HepG2 (cell line): ENCODE data around the gene CPNE1. TPM values are rescaled to one million over a fixed set of nuclear protein-coding genes. Genes with fewer than 3 reads are reported as not detected.

ENCODE experiments used
- MAZ ChIP-seq, 2 experiments: sonication (generic) in 1 of 2; formaldehyde crosslinking in 1 of 2; IDR thresholded peaks; 2 replicates each; pipeline versions ENCODE4 v1.5.0 to v1.6.1; 2012 to 2020; ENCODE audit warnings: low read depth in 2 of 2, mild to moderate bottlenecking in 2 of 2, borderline replicate concordance in 1 of 2, improper control_type of control experiment in 1 of 2, low read length in 1 of 2, missing genetic modification reagents in 1 of 2, moderate library complexity in 1 of 2
- NR2F2 ChIP-seq: IDR thresholded peaks from 2 replicates; pipeline ENCODE4 v1.6.1; 2012; ENCODE audit warnings: low read depth, inconsistent platforms, borderline replicate concordance
- NRL ChIP-seq: sonication (generic); formaldehyde crosslinking; IDR thresholded peaks from 2 replicates; pipeline ENCODE4 v1.5.0; 2020; ENCODE audit warnings: missing genetic modification reagents, mild to moderate bottlenecking, moderate library complexity, borderline replicate concordance
- REXO4 ChIP-seq: sonication (generic); formaldehyde crosslinking; IDR thresholded peaks from 2 replicates; pipeline ENCODE4 v1.8.0; 2022; ENCODE audit warnings: missing genetic modification reagents, mild to moderate bottlenecking, borderline replicate concordance
- RORA ChIP-seq: sonication (generic); formaldehyde crosslinking; IDR thresholded peaks from 2 replicates; pipeline ENCODE4 v1.5.0; 2020; ENCODE audit warnings: mild to moderate bottlenecking, missing genetic modification reagents, moderate library complexity
- ZNF276 ChIP-seq: sonication (generic); formaldehyde crosslinking; IDR thresholded peaks from 2 replicates; pipeline ENCODE4 v1.4.0; 2020; ENCODE audit warnings: mild to moderate bottlenecking, low read depth, missing genetic modification reagents
- ZNF317 ChIP-seq: sonication (generic); formaldehyde crosslinking; IDR thresholded peaks from 2 replicates; pipeline ENCODE4 v1.5.0; 2020; ENCODE audit warnings: mild to moderate bottlenecking, missing genetic modification reagents
- ZNF382 ChIP-seq: sonication (generic); formaldehyde crosslinking; IDR thresholded peaks from 2 replicates; pipeline ENCODE4 v1.5.0; 2020; ENCODE audit warnings: missing genetic modification reagents, mild to moderate bottlenecking, borderline replicate concordance
- ZNF460 ChIP-seq: sonication (generic); formaldehyde crosslinking; IDR thresholded peaks from 2 replicates; pipeline ENCODE4 v1.5.1; 2020; ENCODE audit warnings: missing genetic modification reagents, mild to moderate bottlenecking, borderline replicate concordance
- ZNF580 ChIP-seq: IDR thresholded peaks from 2 replicates; pipeline ENCODE4 v1.6.1; 2016; ENCODE audit warnings: low read depth, borderline replicate concordance
- ZNF687 ChIP-seq: sonication (generic); formaldehyde crosslinking; IDR thresholded peaks from 2 replicates; pipeline ENCODE4 v1.5.1; 2020; ENCODE audit warnings: mild to moderate bottlenecking, missing genetic modification reagents, moderate library complexity
- ZNF724P ChIP-seq: sonication (generic); formaldehyde crosslinking; IDR thresholded peaks from 2 replicates; pipeline ENCODE4 v1.8.0; 2022; ENCODE audit warnings: missing genetic modification reagents, borderline replicate concordance
- ZNF777 ChIP-seq: sonication (generic); formaldehyde crosslinking; IDR thresholded peaks from 2 replicates; pipeline ENCODE4 v1.4.0; 2020; ENCODE audit warnings: missing genetic modification reagents
- polyA plus RNA-seq, 8 experiments: library from polyadenylated mRNA; depleted of rRNA in 3 of 8; stranded (reverse) in 7 of 8; unstranded in 1 of 8; fragments of >200 nt; fragmentation: Illumina TruSeq in 4 of 8; extraction: Trizol in 4 of 8; gene quantifications; 2 replicates each; pipeline versions ENCODE4 v1.2.1 to v1.2.3, GENCODE V29; 2011 to 2016; ENCODE audit warnings: low read depth in 4 of 8, missing spikeins in 1 of 8, mixed read lengths in 1 of 8; ENCODE audit not compliant: insufficient read depth in 1 of 8
- total RNA-seq, 5 experiments: library from RNA; depleted of rRNA; stranded (reverse); fragments of >200 nt; fragmentation: Illumina TruSeq; extraction: Trizol; gene quantifications; 2 replicates each; pipeline ENCODE4 v1.2.3, GENCODE V29; 2016; ENCODE audit warnings: low read depth in 1 of 5
- TF ChIP-seq, protein P1 (sequence below): sonication (generic); formaldehyde crosslinking; IDR thresholded peaks from 2 replicates; pipeline ENCODE4 v1.5.0; 2020; ENCODE audit warnings: mild to moderate bottlenecking, missing genetic modification reagents
- TF ChIP-seq, protein P2 (sequence below): sonication (generic); formaldehyde crosslinking; IDR thresholded peaks from 2 replicates; pipeline ENCODE4 v1.8.1; 2022; ENCODE audit warnings: mild to moderate bottlenecking, missing genetic modification reagents

The CPNE1 gene
- total and polyA plus RNA-seq, 2 of the 13 experiments (the other 11 are each of a cell fraction or from before 2014, with no cell fraction given), result 408 to 431 TPM

- TF ChIP-seq ZNF580 (peak; percentile 89; the same call in 1 of the 2 replicates), REXO4 (CRISPR knock-in tag) (0 out of 2 replicates have a peak, but pooled peaks have one; percentile 15), NRL (CRISPR knock-in tag) (peak; percentile 96), ZNF687 (CRISPR knock-in tag) (peak; percentile 97), ZNF382 (CRISPR knock-in tag) (no peak), ZNF777 (CRISPR knock-in tag) (peak; percentile 98), ZNF724P (CRISPR knock-in tag) (0 out of 2 replicates have a peak, but pooled peaks have one; percentile 85), ZNF460 (CRISPR knock-in tag) (no peak), NR2F2 (no peak), RORA (CRISPR knock-in tag) (no peak), MAZ (IDR thresholded peaks at IDR 0.05; ENCODE audit: borderline replicate concordance, low read depth, low read length) (peak; percentile 65; the same call in 1 of the 2 replicates), MAZ (CRISPR knock-in tag; IDR thresholded peaks at IDR 0.05; ENCODE audit: low read depth) (peak; percentile 95), ZNF276 (CRISPR knock-in tag) (peak; percentile 87; the same call in 1 of the 2 replicates), ZNF317 (CRISPR knock-in tag) (peak; percentile 94)
- TF ChIP-seq, protein P1, sequence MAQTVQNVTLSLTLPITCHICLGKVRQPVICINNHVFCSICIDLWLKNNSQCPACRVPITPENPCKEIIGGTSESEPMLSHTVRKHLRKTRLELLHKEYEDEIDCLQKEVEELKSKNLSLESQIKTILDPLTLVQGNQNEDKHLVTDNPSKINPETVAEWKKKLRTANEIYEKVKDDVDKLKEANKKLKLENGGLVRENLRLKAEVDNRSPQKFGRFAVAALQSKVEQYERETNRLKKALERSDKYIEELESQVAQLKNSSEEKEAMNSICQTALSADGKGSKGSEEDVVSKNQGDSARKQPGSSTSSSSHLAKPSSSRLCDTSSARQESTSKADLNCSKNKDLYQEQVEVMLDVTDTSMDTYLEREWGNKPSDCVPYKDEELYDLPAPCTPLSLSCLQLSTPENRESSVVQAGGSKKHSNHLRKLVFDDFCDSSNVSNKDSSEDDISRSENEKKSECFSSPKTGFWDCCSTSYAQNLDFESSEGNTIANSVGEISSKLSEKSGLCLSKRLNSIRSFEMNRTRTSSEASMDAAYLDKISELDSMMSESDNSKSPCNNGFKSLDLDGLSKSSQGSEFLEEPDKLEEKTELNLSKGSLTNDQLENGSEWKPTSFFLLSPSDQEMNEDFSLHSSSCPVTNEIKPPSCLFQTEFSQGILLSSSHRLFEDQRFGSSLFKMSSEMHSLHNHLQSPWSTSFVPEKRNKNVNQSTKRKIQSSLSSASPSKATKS (CRISPR knock-in tag), result no peak
- TF ChIP-seq, protein P2, sequence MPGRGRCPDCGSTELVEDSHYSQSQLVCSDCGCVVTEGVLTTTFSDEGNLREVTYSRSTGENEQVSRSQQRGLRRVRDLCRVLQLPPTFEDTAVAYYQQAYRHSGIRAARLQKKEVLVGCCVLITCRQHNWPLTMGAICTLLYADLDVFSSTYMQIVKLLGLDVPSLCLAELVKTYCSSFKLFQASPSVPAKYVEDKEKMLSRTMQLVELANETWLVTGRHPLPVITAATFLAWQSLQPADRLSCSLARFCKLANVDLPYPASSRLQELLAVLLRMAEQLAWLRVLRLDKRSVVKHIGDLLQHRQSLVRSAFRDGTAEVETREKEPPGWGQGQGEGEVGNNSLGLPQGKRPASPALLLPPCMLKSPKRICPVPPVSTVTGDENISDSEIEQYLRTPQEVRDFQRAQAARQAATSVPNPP (CRISPR knock-in tag), result peak; percentile 88
Observed at GRCh38 chr20:35619196-35620095, 45.3 kb downstream of the CPNE1 start (continued).
